HEK293T (cell line): ENCODE results near the gene EMC10.

Experiments
- CTCF ChIA-PET: fragments of 350-600 bp; formaldehyde crosslinking; extraction: SDS; loops from one replicate; lab custom pipeline; 2021; ENCODE audit warnings: antibody characterized with exemption, inconsistent platforms; lab: Yijun Ruan, JAX
- POLR2A ChIA-PET: fragments of 350-600 bp; formaldehyde crosslinking; extraction: SDS; loops from one replicate; lab custom pipeline; 2020; ENCODE audit warnings: antibody characterized with exemption, inconsistent platforms; lab: Yijun Ruan, JAX
- DNase-seq: peaks from one replicate; pipeline ENCODE4 v3.0.0; 2012; ENCODE audit warnings: mixed read lengths; ENCODE audit errors: extremely low spot score
- ARNT ChIP-seq: fragments of 450-650 bp; IDR thresholded peaks from 2 replicates; pipeline ENCODE4 v1.6.1; 2017; ENCODE audit warnings: mild to moderate bottlenecking
- BHLHE40 ChIP-seq: fragments of 450-650 bp; IDR thresholded peaks from 2 replicates; pipeline ENCODE4 v1.6.1; 2016; ENCODE audit warnings: mild to moderate bottlenecking, moderate library complexity, borderline replicate concordance
- CTBP1 ChIP-seq: fragments of 450-650 bp; IDR thresholded peaks from 2 replicates; pipeline ENCODE4 v1.6.1; 2016; ENCODE audit warnings: borderline replicate concordance
- ELF4 ChIP-seq: fragments of 450-650 bp; IDR thresholded peaks from 2 replicates; pipeline ENCODE4 v1.6.1; 2017; ENCODE audit warnings: antibody characterized with exemption
- FOXA1 ChIP-seq: fragments of 450-650 bp; IDR thresholded peaks from 2 replicates; pipeline ENCODE4 v1.6.1; 2016; ENCODE audit warnings: mild to moderate bottlenecking
- FOXK2 ChIP-seq: fragments of 450-650 bp; IDR thresholded peaks from 2 replicates; pipeline ENCODE4 v1.6.1; 2016; ENCODE audit warnings: mild to moderate bottlenecking
- FOXM1 ChIP-seq: fragments of 450-650 bp; IDR thresholded peaks from 2 replicates; pipeline ENCODE4 v1.6.1; 2017; ENCODE audit warnings: mild to moderate bottlenecking, borderline replicate concordance
- HDGF ChIP-seq: fragments of 450-650 bp; IDR thresholded peaks from 2 replicates; pipeline ENCODE4 v1.6.1; 2017; ENCODE audit warnings: antibody characterized with exemption, borderline replicate concordance
- L3MBTL2 ChIP-seq: fragments of 450-650 bp; conservative IDR thresholded peaks from 2 replicates; pipeline ENCODE4 v1.6.1; 2016; ENCODE audit warnings: mild to moderate bottlenecking
- LEF1 ChIP-seq: fragments of 450-650 bp; IDR thresholded peaks from 2 replicates; pipeline ENCODE4 v1.6.1; 2017; ENCODE audit warnings: mild to moderate bottlenecking, borderline replicate concordance
- NFRKB ChIP-seq: fragments of 450-650 bp; IDR thresholded peaks from 2 replicates; pipeline ENCODE4 v1.6.1; 2016; ENCODE audit warnings: mild to moderate bottlenecking, moderate library complexity
- PKNOX1 ChIP-seq: fragments of 450-650 bp; IDR thresholded peaks from 2 replicates; pipeline ENCODE4 v1.6.1; 2016
- SP1 ChIP-seq: fragments of 450-650 bp; IDR thresholded peaks from 2 replicates; pipeline ENCODE4 v1.6.1; 2017
- SUZ12 ChIP-seq: fragments of 450-650 bp; IDR thresholded peaks from 2 replicates; pipeline ENCODE4 v1.6.1; 2016; ENCODE audit warnings: mild to moderate bottlenecking
- TARDBP ChIP-seq: fragments of 450-650 bp; IDR thresholded peaks from 2 replicates; pipeline ENCODE4 v1.6.1; 2016
- ZNF384 ChIP-seq: fragments of 450-650 bp; IDR thresholded peaks from 2 replicates; pipeline ENCODE4 v1.6.1; 2016

Gene EMC10

GRCh38 chr19:50514346-50515167 is 38.2 kb downstream of the EMC10 start:
- ChIA-PET POLR2A (no interaction called here), CTCF (no interaction called here)
- TF ChIP-seq CTBP1 (no peak), LEF1 (no peak), L3MBTL2 (no peak), HDGF (no peak), BHLHE40 (no peak), ELF4 (no peak), FOXA1 (no peak), FOXM1 (no peak), SP1 (no peak)
- DNase-seq = no peak

- TF ChIP-seq ZNF384 (no peak), SUZ12 (no peak), NFRKB (no peak), LEF1 (no peak), FOXA1 (no peak), ARNT (no peak), HDGF (no peak), CTBP1 (no peak), SP1 (no peak), ELF4 (no peak), FOXK2 (no peak), FOXM1 (no peak), TARDBP (no peak), PKNOX1 (no peak), L3MBTL2 (no peak), BHLHE40 (no peak)
- POLR2A ChIA-PET = no interaction called here
- DNase-seq = no peak
- CTCF ChIA-PET = no interaction called here
Observed at GRCh38 chr19:50515168-50515561, 38.9 kb downstream of the EMC10 start.

- POLR2A ChIA-PET = no interaction called here
- no peak for DNase-seq
- CTCF ChIA-PET = no interaction called here
- TF ChIP-seq FOXK2 = no peak
- no peak for TF ChIP-seq ARNT
- no peak for TF ChIP-seq ZNF384
- TF ChIP-seq CTBP1 = no peak
- no peak for TF ChIP-seq BHLHE40
- no peak for TF ChIP-seq PKNOX1
- no peak for TF ChIP-seq LEF1
- no peak for TF ChIP-seq TARDBP
- no peak for TF ChIP-seq FOXM1
- TF ChIP-seq FOXA1 = no peak
- no peak for TF ChIP-seq L3MBTL2
- no peak for TF ChIP-seq SP1
- TF ChIP-seq HDGF = no peak
- no peak for TF ChIP-seq SUZ12
- TF ChIP-seq ELF4 = no peak
- no peak for TF ChIP-seq NFRKB
Observed at GRCh38 chr19:50516456-50516855, 40.1 kb downstream of the EMC10 start.

- TF ChIP-seq HDGF (no peak), ELF4 (no peak), BHLHE40 (no peak), FOXM1 (no peak), FOXK2 (no peak), L3MBTL2 (no peak), ARNT (no peak), TARDBP (no peak), PKNOX1 (no peak), CTBP1 (no peak)
- POLR2A ChIA-PET = no interaction called here
- no peak for DNase-seq
- CTCF ChIA-PET = no interaction called here
Observed at GRCh38 chr19:50516964-50517703, 40.8 kb downstream of the EMC10 start.

GRCh38 chr19:50517704-50518075 is 41.4 kb downstream of the EMC10 start:
- CTCF ChIA-PET = no interaction called here
- POLR2A ChIA-PET = no interaction called here
- no peak for DNase-seq
- TF ChIP-seq PKNOX1 (no peak), FOXK2 (no peak), SP1 (no peak), HDGF (no peak), ZNF384 (no peak), ARNT (no peak), ELF4 (no peak), LEF1 (no peak), NFRKB (no peak), CTBP1 (no peak), BHLHE40 (no peak), L3MBTL2 (no peak), SUZ12 (no peak), FOXA1 (no peak), TARDBP (no peak), FOXM1 (no peak)
